HCT116 (cell line): ENCODE data around the gene MSRB3.
"Not testable (repeated sequence)": the region's sequence is repeated elsewhere in the genome, so short reads cannot be mapped to it uniquely, and the experiment has no call there.

Experiments used
- CBX3 ChIP-seq: IDR thresholded peaks from 2 replicates; pipeline ENCODE4 v1.6.1; 2012; ENCODE audit warnings: low read depth
- CEBPB ChIP-seq: IDR thresholded peaks from 2 replicates; pipeline ENCODE4 v1.6.1; 2012; ENCODE audit warnings: low read depth
- EGR1 ChIP-seq: IDR thresholded peaks from 2 replicates; pipeline ENCODE4 v1.6.1; 2012; ENCODE audit warnings: low read depth
- EZH2 ChIP-seq: fragments of 200-600 bp; sonication (generic); IDR thresholded peaks from 2 replicates; pipeline ENCODE4 v1.6.1; 2017; ENCODE audit warnings: antibody characterized with exemption, mixed run types
- EZH2phosphoT487 ChIP-seq: fragments of 200-600 bp; IDR thresholded peaks from 2 replicates; pipeline ENCODE4 v1.6.1; 2018; ENCODE audit warnings: antibody characterized with exemption, borderline replicate concordance
- POLR2A ChIP-seq: IDR thresholded peaks from 2 replicates; pipeline ENCODE4 v1.7.0; 2011; ENCODE audit warnings: borderline replicate concordance; ENCODE audit not compliant: insufficient read depth, insufficient read length; ENCODE audit errors: extremely low read depth
- POLR2AphosphoS5 ChIP-seq: IDR thresholded peaks from 2 replicates; pipeline ENCODE4 v1.6.1; 2011; ENCODE audit warnings: mild to moderate bottlenecking, low read depth, low read length, moderate library complexity
- RAD21 ChIP-seq: IDR thresholded peaks from 2 replicates; pipeline ENCODE4 v1.6.1; 2012; ENCODE audit warnings: low read depth, mild to moderate bottlenecking
- REST ChIP-seq: IDR thresholded peaks from 2 replicates; pipeline ENCODE4 v1.6.1; 2012; ENCODE audit warnings: low read depth
- SRF ChIP-seq: IDR thresholded peaks from 2 replicates; pipeline ENCODE4 v1.6.1; 2012; ENCODE audit warnings: low read depth
- YY1 ChIP-seq: IDR thresholded peaks from 2 replicates; pipeline ENCODE4 v1.6.1; 2011; ENCODE audit warnings: low read length, low read depth, moderate library complexity, mild to moderate bottlenecking; ENCODE audit not compliant: insufficient replicate concordance; ENCODE audit errors: extremely low read depth
- ZNF274 ChIP-seq: fragments of 200-500 bp; sonication (Bioruptor generic); IDR thresholded peaks from 2 replicates; pipeline ENCODE4 v1.6.1; 2014; ENCODE audit warnings: mild to moderate bottlenecking, low read depth, low read length, inconsistent platforms
- TF ChIP-seq, protein P1 (sequence below), 3 experiments: fragments of 200-600 bp in 1 of 3; sonication (generic) in 1 of 3; IDR thresholded peaks in 2 of 3; conservative IDR thresholded peaks in 1 of 3; 2 replicates each; pipeline ENCODE4 v1.5.1; 2012 to 2017; ENCODE audit warnings: low read depth in 2 of 3, low read length in 2 of 3, antibody characterized with exemption in 1 of 3, borderline replicate concordance in 1 of 3, control low read depth in 1 of 3, mild to moderate bottlenecking in 1 of 3, mixed read lengths in 1 of 3, mixed run types in 1 of 3, moderate library complexity in 1 of 3; ENCODE audit not compliant: insufficient read depth in 1 of 3
- TF ChIP-seq, protein P2 (sequence below): IDR thresholded peaks from 2 replicates; pipeline ENCODE4 v1.6.1; 2012

- TF ChIP-seq, protein P1, sequence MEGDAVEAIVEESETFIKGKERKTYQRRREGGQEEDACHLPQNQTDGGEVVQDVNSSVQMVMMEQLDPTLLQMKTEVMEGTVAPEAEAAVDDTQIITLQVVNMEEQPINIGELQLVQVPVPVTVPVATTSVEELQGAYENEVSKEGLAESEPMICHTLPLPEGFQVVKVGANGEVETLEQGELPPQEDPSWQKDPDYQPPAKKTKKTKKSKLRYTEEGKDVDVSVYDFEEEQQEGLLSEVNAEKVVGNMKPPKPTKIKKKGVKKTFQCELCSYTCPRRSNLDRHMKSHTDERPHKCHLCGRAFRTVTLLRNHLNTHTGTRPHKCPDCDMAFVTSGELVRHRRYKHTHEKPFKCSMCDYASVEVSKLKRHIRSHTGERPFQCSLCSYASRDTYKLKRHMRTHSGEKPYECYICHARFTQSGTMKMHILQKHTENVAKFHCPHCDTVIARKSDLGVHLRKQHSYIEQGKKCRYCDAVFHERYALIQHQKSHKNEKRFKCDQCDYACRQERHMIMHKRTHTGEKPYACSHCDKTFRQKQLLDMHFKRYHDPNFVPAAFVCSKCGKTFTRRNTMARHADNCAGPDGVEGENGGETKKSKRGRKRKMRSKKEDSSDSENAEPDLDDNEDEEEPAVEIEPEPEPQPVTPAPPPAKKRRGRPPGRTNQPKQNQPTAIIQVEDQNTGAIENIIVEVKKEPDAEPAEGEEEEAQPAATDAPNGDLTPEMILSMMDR (IDR thresholded peaks at IDR 0.05 in 2 of 3, conservative IDR thresholded peaks at IDR 0.05 in 1 of 3; ENCODE audit: borderline replicate concordance in 1 of 3, insufficient read depth in 1 of 3, low read depth in 2 of 3, low read length in 2 of 3) = not testable (repeated sequence)
- TF ChIP-seq RAD21, EZH2, EZH2phosphoT487, EGR1, CEBPB, POLR2AphosphoS5, REST, SRF, POLR2A, YY1, CBX3, ZNF274: not testable (repeated sequence)
- TF ChIP-seq, protein P2, sequence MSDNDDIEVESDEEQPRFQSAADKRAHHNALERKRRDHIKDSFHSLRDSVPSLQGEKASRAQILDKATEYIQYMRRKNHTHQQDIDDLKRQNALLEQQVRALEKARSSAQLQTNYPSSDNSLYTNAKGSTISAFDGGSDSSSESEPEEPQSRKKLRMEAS = not testable (repeated sequence)
Observed at GRCh38 chr12:65457341-65457740, 178.9 kb downstream of the MSRB3 start.
